ENCODE measurements around the gene MESD. TPM values are rescaled to one million over a fixed set of nuclear protein-coding genes. Genes with fewer than 3 reads are reported as not detected.

MESD gene
- polyA plus RNA-seq, 1 donor from 2014 or later: 16.3 TPM

DNA sequence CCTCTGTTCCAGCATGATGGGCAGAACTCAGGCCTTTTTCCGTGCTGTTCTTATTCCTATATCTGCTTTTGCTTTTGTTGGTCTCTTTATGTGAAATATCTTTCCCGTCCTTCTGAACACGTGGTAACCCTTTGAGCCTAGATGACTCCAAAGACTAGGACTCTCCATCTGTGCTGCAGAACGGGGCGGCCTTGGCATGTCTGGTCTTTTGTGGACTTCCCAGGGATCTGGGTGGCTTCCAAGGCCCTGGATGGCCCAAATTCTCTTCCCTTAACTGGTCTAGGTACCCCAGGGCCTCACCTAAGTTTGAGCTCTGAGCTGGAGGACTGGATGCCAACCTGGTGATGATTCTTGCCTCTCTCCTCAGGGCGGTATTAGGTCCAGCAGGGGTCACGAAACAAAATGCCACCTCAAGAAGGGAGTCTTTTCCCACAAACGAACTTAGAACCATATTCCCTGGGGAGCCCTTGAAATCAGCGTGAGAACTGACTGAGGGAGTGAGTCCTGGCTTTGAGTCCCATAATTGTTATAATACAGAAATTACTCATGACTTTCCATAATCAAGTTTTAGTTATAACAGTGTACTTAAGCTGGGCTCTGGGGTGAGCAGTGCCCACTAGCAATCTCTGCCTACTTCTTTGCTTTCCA lies 25.0 kb upstream of the MESD start:
- no peak overlapping the region for H2AFZ ChIP-seq (ENCODE audit: low read depth, low read length)
- no peaks in the 10 kb centered on the region for H3K9me3 ChIP-seq (ENCODE audit: low read length)
- no peak overlapping the region for H3K9ac ChIP-seq (ENCODE audit: low read length)
- no peak overlapping the region for H3K27ac ChIP-seq (ENCODE audit: low read length)
- no peak overlapping the region for H3K4me2 ChIP-seq (ENCODE audit: low read length)
- H3K79me2 ChIP-seq (replicated peaks; ENCODE audit: insufficient read depth, low read length): no peaks in the 10 kb centered on the region
- H4K20me1 ChIP-seq (ENCODE audit: insufficient read depth): no peaks in the 10 kb centered on the region
- no peak overlapping the region for H3K4me3 ChIP-seq (ENCODE audit: low read length)
- no peaks in the 10 kb centered on the region for H3K36me3 ChIP-seq (ENCODE audit: insufficient read depth, low read length)
- TF ChIP-seq, protein P1, sequence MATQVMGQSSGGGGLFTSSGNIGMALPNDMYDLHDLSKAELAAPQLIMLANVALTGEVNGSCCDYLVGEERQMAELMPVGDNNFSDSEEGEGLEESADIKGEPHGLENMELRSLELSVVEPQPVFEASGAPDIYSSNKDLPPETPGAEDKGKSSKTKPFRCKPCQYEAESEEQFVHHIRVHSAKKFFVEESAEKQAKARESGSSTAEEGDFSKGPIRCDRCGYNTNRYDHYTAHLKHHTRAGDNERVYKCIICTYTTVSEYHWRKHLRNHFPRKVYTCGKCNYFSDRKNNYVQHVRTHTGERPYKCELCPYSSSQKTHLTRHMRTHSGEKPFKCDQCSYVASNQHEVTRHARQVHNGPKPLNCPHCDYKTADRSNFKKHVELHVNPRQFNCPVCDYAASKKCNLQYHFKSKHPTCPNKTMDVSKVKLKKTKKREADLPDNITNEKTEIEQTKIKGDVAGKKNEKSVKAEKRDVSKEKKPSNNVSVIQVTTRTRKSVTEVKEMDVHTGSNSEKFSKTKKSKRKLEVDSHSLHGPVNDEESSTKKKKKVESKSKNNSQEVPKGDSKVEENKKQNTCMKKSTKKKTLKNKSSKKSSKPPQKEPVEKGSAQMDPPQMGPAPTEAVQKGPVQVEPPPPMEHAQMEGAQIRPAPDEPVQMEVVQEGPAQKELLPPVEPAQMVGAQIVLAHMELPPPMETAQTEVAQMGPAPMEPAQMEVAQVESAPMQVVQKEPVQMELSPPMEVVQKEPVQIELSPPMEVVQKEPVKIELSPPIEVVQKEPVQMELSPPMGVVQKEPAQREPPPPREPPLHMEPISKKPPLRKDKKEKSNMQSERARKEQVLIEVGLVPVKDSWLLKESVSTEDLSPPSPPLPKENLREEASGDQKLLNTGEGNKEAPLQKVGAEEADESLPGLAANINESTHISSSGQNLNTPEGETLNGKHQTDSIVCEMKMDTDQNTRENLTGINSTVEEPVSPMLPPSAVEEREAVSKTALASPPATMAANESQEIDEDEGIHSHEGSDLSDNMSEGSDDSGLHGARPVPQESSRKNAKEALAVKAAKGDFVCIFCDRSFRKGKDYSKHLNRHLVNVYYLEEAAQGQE (IDR thresholded peaks at IDR 0.05; ENCODE audit: borderline replicate concordance): no peak
- no peak for TF ChIP-seq POLR2AphosphoS5 (IDR thresholded peaks at IDR 0.05)
- TF ChIP-seq RAD21 (conservative IDR thresholded peaks at IDR 0.05): no peak
- TF ChIP-seq CTCF (IDR thresholded peaks at IDR 0.05; ENCODE audit: poor library complexity, severe bottlenecking): no peak
- TF ChIP-seq MXI1 (conservative IDR thresholded peaks at IDR 0.05; ENCODE audit: poor library complexity, severe bottlenecking): no peak
- no peak for TF ChIP-seq SMC3 (conservative IDR thresholded peaks at IDR 0.05; ENCODE audit: poor library complexity)
- no peak for TF ChIP-seq EZH2 (IDR thresholded peaks at IDR 0.05; ENCODE audit: borderline replicate concordance, insufficient read depth, low read length, poor library complexity, severe bottlenecking)
- TF ChIP-seq TAF1 (IDR thresholded peaks at IDR 0.05; ENCODE audit: low read depth): no peak
- no peak for TF ChIP-seq EP300 (conservative IDR thresholded peaks at IDR 0.05; ENCODE audit: poor library complexity, severe bottlenecking)
- no peaks in the 10 kb centered on the region for H3F3A ChIP-seq (ENCODE audit: insufficient read depth, low read length, poor library complexity, severe bottlenecking)
- no peaks in the 10 kb centered on the region for H3K27me3 ChIP-seq (ENCODE audit: insufficient read depth, low read depth, low read length)
- no peaks in the 10 kb centered on the region for H3K9me2 ChIP-seq (ENCODE audit: insufficient read depth, low read length)

DNA sequence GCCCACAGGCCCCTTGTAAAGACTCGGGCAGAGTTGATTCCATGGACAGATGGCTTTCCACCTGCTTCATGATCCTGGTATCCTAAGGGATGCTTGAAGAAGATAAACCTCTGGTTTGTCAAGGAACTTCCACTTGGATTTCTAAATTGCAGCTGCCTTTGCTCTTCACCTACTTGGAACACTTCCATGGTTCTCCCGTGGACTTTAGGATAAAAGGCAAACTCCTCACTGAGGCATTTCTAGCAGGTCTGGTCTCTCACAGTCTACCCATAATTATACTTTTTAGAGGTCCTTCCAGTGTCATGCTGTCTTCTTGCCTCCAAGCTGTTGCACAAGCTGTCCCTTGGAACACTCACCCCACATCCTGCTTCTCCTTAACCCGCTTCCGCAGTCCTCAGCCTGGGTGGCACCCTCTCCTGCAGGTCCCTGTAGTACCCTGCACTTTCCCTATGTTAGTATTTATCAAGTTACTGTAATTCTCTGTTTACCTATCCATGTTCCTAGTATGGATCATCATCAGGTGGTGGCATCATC lies 23.8 kb upstream of the MESD start:
- no peaks in the 10 kb centered on the region for H3K9me2 ChIP-seq (ENCODE audit: insufficient read depth, low read length)
- H2AFZ ChIP-seq (ENCODE audit: low read depth, low read length): no peak overlapping the region
- H4K20me1 ChIP-seq (ENCODE audit: insufficient read depth): no peaks in the 10 kb centered on the region
- no peaks in the 10 kb centered on the region for H3F3A ChIP-seq (ENCODE audit: insufficient read depth, low read length, poor library complexity, severe bottlenecking)
- no peak overlapping the region for H3K27ac ChIP-seq (ENCODE audit: low read length)
- no peaks in the 10 kb centered on the region for H3K9me3 ChIP-seq (ENCODE audit: low read length)
- no peak overlapping the region for H3K9ac ChIP-seq (ENCODE audit: low read length)
- TF ChIP-seq, protein P1 (IDR thresholded peaks at IDR 0.05; ENCODE audit: borderline replicate concordance): no peak
- TF ChIP-seq POLR2AphosphoS5 (IDR thresholded peaks at IDR 0.05) (no peak), TAF1 (IDR thresholded peaks at IDR 0.05; ENCODE audit: low read depth) (no peak), EP300 (conservative IDR thresholded peaks at IDR 0.05; ENCODE audit: poor library complexity, severe bottlenecking) (no peak), CTCF (IDR thresholded peaks at IDR 0.05; ENCODE audit: poor library complexity, severe bottlenecking) (no peak), SMC3 (conservative IDR thresholded peaks at IDR 0.05; ENCODE audit: poor library complexity) (no peak), EZH2 (IDR thresholded peaks at IDR 0.05; ENCODE audit: borderline replicate concordance, insufficient read depth, low read length, poor library complexity, severe bottlenecking) (no peak), RAD21 (conservative IDR thresholded peaks at IDR 0.05) (no peak), MXI1 (conservative IDR thresholded peaks at IDR 0.05; ENCODE audit: poor library complexity, severe bottlenecking) (no peak)
- H3K27me3 ChIP-seq (ENCODE audit: insufficient read depth, low read depth, low read length): no peaks in the 10 kb centered on the region
- no peak overlapping the region for H3K4me3 ChIP-seq (ENCODE audit: low read length)
- no peaks in the 10 kb centered on the region for H3K36me3 ChIP-seq (ENCODE audit: insufficient read depth, low read length)
- H3K4me2 ChIP-seq (ENCODE audit: low read length): no peak overlapping the region
- no peaks in the 10 kb centered on the region for H3K79me2 ChIP-seq (replicated peaks; ENCODE audit: insufficient read depth, low read length)
